Measurements from ENCODE around the gene CSDE1. TPM values are rescaled to one million over a fixed set of nuclear protein-coding genes. Genes with fewer than 3 reads are reported as not detected.
"Not testable (repeated sequence)": the region's sequence is repeated elsewhere in the genome, so short reads cannot be mapped to it uniquely, and the experiment has no call there.

CSDE1 gene
- total RNA-seq (2022) (380 and 403 TPM in 2 replicates), Bru-seq, nascent RNA (percentile 97 among the genes with signal in this experiment), BruChase-seq, experiment 1, labeled RNA remaining after a 2-hour chase (percentile 97 among the genes with signal in this experiment), BruChase-seq, experiment 2, labeled RNA remaining after a 6-hour chase (percentile 99 among the genes with signal in this experiment)
- long read RNA-seq, full-length matches to known transcripts = 292 of 344 reads
- long read RNA-seq, partial matches to known transcripts = 27 of 344 reads
- long read RNA-seq, other reads (novel, unspliced or antisense) = 25 of 344 reads

DNA sequence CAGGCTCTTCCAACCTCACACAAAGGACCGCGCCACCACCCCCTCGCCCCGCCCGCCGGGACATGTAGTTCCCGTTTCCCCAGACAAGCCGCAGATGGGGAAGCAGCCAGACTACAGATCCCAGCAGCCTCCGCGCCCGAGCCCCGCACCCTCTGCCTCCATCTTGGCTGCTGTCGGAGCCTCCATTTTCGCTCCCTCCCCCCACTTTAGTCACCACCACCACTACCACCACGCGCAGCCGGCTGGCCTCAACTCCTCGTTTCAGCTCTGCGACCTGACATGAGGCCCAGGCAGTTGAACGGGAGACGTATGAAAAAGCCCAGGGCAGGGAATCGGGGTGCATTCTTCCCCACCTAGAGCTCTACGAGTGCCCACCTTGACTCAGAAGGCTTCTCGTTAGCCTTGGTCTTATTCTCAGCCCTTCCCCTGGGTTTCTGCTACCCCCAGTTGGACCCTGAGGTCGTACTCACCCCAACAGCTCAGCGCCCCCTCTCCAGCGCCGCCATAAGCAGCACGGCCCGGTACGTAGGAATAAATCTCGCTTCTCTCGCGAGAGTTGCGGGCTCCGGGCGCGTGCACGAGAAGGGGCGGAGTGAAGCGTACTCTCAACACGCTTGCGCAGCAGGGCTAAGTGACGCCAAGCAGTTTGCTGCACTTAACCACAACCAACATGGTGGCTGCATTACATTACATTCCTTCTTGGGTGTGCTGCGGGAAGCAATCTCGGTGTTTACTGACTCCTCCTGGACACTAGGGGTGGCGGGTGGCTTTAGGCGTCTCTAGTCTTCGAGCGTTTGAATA is at the start of gene CSDE1:
Gene CSDE1, minus strand, starts transcription at position 530 of the 801 bp plus-strand sequence. CDS start 18,094 bp downstream, outside the sequence.
- peak in 1 of 2 experiments; percentile 55 for TF ChIP-seq CTCF (IDR thresholded peaks at IDR 0.05; ENCODE audit: insufficient read depth in 1 of 2, low read depth in 1 of 2, low read length in 1 of 2, severe bottlenecking in 1 of 2, unreplicated experiment in 1 of 2)
- POLR2A ChIA-PET = interaction anchor here (0.5 to 1.0 kb wide), 2 partner anchors 23 to 111 kb away, joined by 3 to 4 read pairs; partner anchors contain the start of gene SIKE1
- no peaks in the 10 kb centered on the region for H3K27me3 ChIP-seq (replicated peaks; ENCODE audit: control insufficient read depth, insufficient read depth, low read length)
- peaks cover 31% of the 10 kb centered on the region for H3K36me3 Mint-ChIP-seq (ENCODE audit: insufficient read depth, unreplicated experiment)
- H3K36me3 ChIP-seq (ENCODE audit: control insufficient read depth, insufficient read depth, low read length) = no peaks in the 10 kb centered on the region; the same call in 1 of the 2 replicates
- H3K4me3 ChIP-seq (ENCODE audit: low read depth, low read length) = peak within 1 kb of the TSS; percentile 87
- CTCF ChIA-PET = interaction anchor here (0.8 kb wide), 1 partner anchor 21 kb away, joined by 3 read pairs; no protein-coding TSS in a partner anchor
- peak within 1 kb of the TSS; percentile 94 for H3K4me3 Mint-ChIP-seq (ENCODE audit: unreplicated experiment)
- H3K9me3 ChIP-seq = no peaks in the 10 kb centered on the region
- intact Hi-C loops (cut with micrococcal nuclease; ENCODE audit: unreplicated experiment) = loop anchor here (1.0 kb wide), 1 partner anchor 23 kb away; the partner anchor contains the start of gene SIKE1
- H3K4me1 Mint-ChIP-seq (ENCODE audit: low read depth, unreplicated experiment) = no peaks in the 10 kb centered on the region
- H3K27ac Mint-ChIP-seq (ENCODE audit: unreplicated experiment) = peak within 1 kb of the TSS; percentile 100
- TSS peak; percentile 34 for BruUV-seq (replicated peaks)
- peaks cover 19% of the 10 kb centered on the region for H3K4me1 ChIP-seq
- no peaks in the 10 kb centered on the region for H3K27me3 Mint-ChIP-seq (ENCODE audit: insufficient read depth, unreplicated experiment)
- no peaks in the 10 kb centered on the region for H3K9me3 Mint-ChIP-seq (ENCODE audit: unreplicated experiment)
- DNase-seq = peak; percentile 92 to 95

- H3K36me3 Mint-ChIP-seq (ENCODE audit: insufficient read depth, unreplicated experiment); H3K9me3 ChIP-seq; intact Hi-C loops (cut with micrococcal nuclease; ENCODE audit: unreplicated experiment); CTCF ChIA-PET; H3K4me1 ChIP-seq; POLR2A ChIA-PET; H3K4me3 ChIP-seq (ENCODE audit: low read depth, low read length); H3K4me1 Mint-ChIP-seq (ENCODE audit: low read depth, unreplicated experiment); H3K27ac Mint-ChIP-seq (ENCODE audit: unreplicated experiment); H3K27me3 ChIP-seq (replicated peaks; ENCODE audit: control insufficient read depth, insufficient read depth, low read length); H3K27me3 Mint-ChIP-seq (ENCODE audit: insufficient read depth, unreplicated experiment); DNase-seq; H3K4me3 Mint-ChIP-seq (ENCODE audit: unreplicated experiment); BruUV-seq (replicated peaks); H3K36me3 ChIP-seq (ENCODE audit: control insufficient read depth, insufficient read depth, low read length); H3K9me3 Mint-ChIP-seq (ENCODE audit: unreplicated experiment): not testable (repeated sequence)
These were observed 46.7 kb upstream of the CSDE1 start for GRCh38 chr1:114804449-114804848.

- Mint-ChIP-seq H3K27me3 (ENCODE audit: insufficient read depth, unreplicated experiment) (peaks cover 10% of the 10 kb centered on the region), H3K9me3 (ENCODE audit: unreplicated experiment) (no peaks in the 10 kb centered on the region), H3K4me1 (ENCODE audit: low read depth, unreplicated experiment) (no peaks in the 10 kb centered on the region), H3K27ac (ENCODE audit: unreplicated experiment) (no peak overlapping the region), H3K36me3 (ENCODE audit: insufficient read depth, unreplicated experiment) (no peaks in the 10 kb centered on the region), H3K4me3 (ENCODE audit: unreplicated experiment) (no peak overlapping the region)
- CTCF ChIA-PET = no interaction called here
- no peak for TF ChIP-seq CTCF (IDR thresholded peaks at IDR 0.05; ENCODE audit: insufficient read depth in 1 of 2, low read depth in 1 of 2, low read length in 1 of 2, severe bottlenecking in 1 of 2, unreplicated experiment in 1 of 2)
- no peak for DNase-seq
- Histone ChIP-seq H3K36me3 (ENCODE audit: control insufficient read depth, insufficient read depth, low read length) (no peaks in the 10 kb centered on the region), H3K27me3 (replicated peaks; ENCODE audit: control insufficient read depth, insufficient read depth, low read length) (no peaks in the 10 kb centered on the region), H3K4me1 (no peaks in the 10 kb centered on the region), H3K4me3 (ENCODE audit: low read depth, low read length) (no peak overlapping the region), H3K9me3 (no peaks in the 10 kb centered on the region)
- BruUV-seq (replicated peaks) = no TSS peak
- POLR2A ChIA-PET = no interaction called here
- intact Hi-C loops (cut with micrococcal nuclease; ENCODE audit: unreplicated experiment) = no loop called here
These were observed 45.2 kb upstream of the CSDE1 start for GRCh38 chr1:114803001-114803400.

Measured in Caco-2 (cell line).